Hepatocyte (in vitro differentiated cells): Measurements from ENCODE around the gene OSBPL7. TPM values are rescaled to one million over a fixed set of nuclear protein-coding genes. Genes with fewer than 3 reads are reported as not detected.

Source experiments
- DNase-seq: peaks from one replicate; pipeline ENCODE4 v3.0.0-alpha.2; 2016; ENCODE audit warnings: low spot score
- H2AFZ ChIP-seq: fragments of 200-600 bp; sonication (generic); 2 replicates; pipeline ENCODE4 v1.6.0; 2016; ENCODE audit warnings: antibody characterized with exemption, mild to moderate bottlenecking
- H3K27ac ChIP-seq: fragments of 200-600 bp; sonication (generic); 2 replicates; pipeline ENCODE4 v1.5.1; 2016; ENCODE audit warnings: mild to moderate bottlenecking
- H3K27me3 ChIP-seq: fragments of 200-600 bp; sonication (generic); 2 replicates; pipeline ENCODE4 v1.6.1; 2016
- H3K36me3 ChIP-seq: fragments of 200-600 bp; sonication (generic); replicated peaks from 2 replicates; pipeline ENCODE4 v1.5.1; 2016; ENCODE audit warnings: low read depth; ENCODE audit not compliant: insufficient read depth
- H3K4me1 ChIP-seq: fragments of 200-600 bp; sonication (generic); 2 replicates; pipeline ENCODE4 v1.5.1; 2016; ENCODE audit warnings: mild to moderate bottlenecking, moderate library complexity; ENCODE audit not compliant: insufficient read depth
- H3K4me2 ChIP-seq: fragments of 200-600 bp; sonication (generic); 2 replicates; pipeline ENCODE4 v1.6.0; 2016
- H3K4me3 ChIP-seq: fragments of 200-600 bp; sonication (generic); 2 replicates; pipeline ENCODE4 v1.5.1; 2016; ENCODE audit warnings: mild to moderate bottlenecking
- H3K79me2 ChIP-seq: fragments of 200-600 bp; sonication (generic); 2 replicates; pipeline ENCODE4 v1.6.0; 2017; ENCODE audit warnings: mild to moderate bottlenecking
- H3K9me2 ChIP-seq: fragments of 200-600 bp; sonication (generic); replicated peaks from 2 replicates; pipeline ENCODE4 v1.6.0; 2017; ENCODE audit warnings: mild to moderate bottlenecking; ENCODE audit not compliant: insufficient read depth
- H3K9me3 ChIP-seq: fragments of 200-600 bp; sonication (generic); 2 replicates; pipeline ENCODE4 v1.5.1; 2016; ENCODE audit warnings: low read depth, mild to moderate bottlenecking
- H4K20me1 ChIP-seq: fragments of 200-600 bp; sonication (generic); 2 replicates; pipeline ENCODE4 v1.6.0; 2016; ENCODE audit warnings: mild to moderate bottlenecking; ENCODE audit not compliant: insufficient read depth, poor library complexity, severe bottlenecking
- EZH2 ChIP-seq: fragments of 200-600 bp; sonication (generic); IDR thresholded peaks from 2 replicates; pipeline ENCODE4 v1.6.1; 2016; ENCODE audit warnings: antibody characterized with exemption, mild to moderate bottlenecking, borderline replicate concordance
- EZH2phosphoT487 ChIP-seq: fragments of 200-600 bp; sonication (generic); IDR thresholded peaks from one replicate; pipeline ENCODE4 v1.6.1; 2018; ENCODE audit warnings: antibody characterized with exemption, mild to moderate bottlenecking, low read depth, moderate library complexity; ENCODE audit not compliant: unreplicated experiment, severe bottlenecking
- WGBS: methylation state at CpG from one replicate; pipeline ENCODE4 v1.1.6; 2016; ENCODE audit warnings: low lambda C conversion rate; ENCODE audit errors: missing lambda C conversion rate; 5-methylcytosine and 5-hydroxymethylcytosine counted together
- polyA plus RNA-seq: library from polyadenylated mRNA; unstranded; fragments of >200 nt; fragmentation: Nextera tagmentation; extraction: Ambion mirVana; gene quantifications from 2 replicates; pipeline ENCODE4 v1.2.1, GENCODE V29; 2016
- total RNA-seq: library from RNA; depleted of rRNA; stranded (reverse); fragments of >200 nt; gene quantifications from 2 replicates; pipeline ENCODE4 v1.2.3, GENCODE V29; 2014
- TF ChIP-seq, protein P1 (sequence below): fragments of 200-600 bp; sonication (generic); IDR thresholded peaks from 2 replicates; pipeline ENCODE4 v1.5.1; 2016; ENCODE audit warnings: antibody characterized with exemption, mild to moderate bottlenecking; ENCODE audit not compliant: poor library complexity

The OSBPL7 gene
- total and polyA plus RNA-seq, 2 experiments from 2014 or later, result 6.2 to 9.3 TPM

DNA sequence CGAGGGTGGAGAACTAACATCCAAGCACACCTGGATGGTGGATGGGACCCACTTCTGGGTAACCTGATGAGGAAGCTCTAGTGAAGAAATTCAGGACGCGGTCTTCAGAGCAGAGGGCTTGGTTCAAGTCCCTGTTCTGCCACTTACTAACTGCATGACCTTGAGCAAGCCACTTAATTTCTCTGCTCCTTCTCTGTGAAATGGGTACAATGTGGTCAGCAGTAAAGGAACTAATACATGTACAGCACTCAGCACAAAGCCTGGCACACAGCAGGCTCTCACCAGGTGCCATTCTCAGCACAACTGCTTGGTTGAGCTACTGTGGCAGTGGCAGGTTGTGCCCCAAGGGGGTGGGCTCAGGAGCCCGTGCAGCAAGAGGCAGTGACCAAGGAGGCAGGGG lies 1.9 kb upstream of the OSBPL7 start:
- Histone ChIP-seq H3K4me1 (peaks cover 9% of the 10 kb centered on the region), H4K20me1 (no peaks in the 10 kb centered on the region), H3K36me3 (no peaks in the 10 kb centered on the region), H3K79me2 (peaks cover 8% of the 10 kb centered on the region), H3K27me3 (no peaks in the 10 kb centered on the region), H3K4me2 (no peak overlapping the region), H2AFZ (no peak overlapping the region), H3K27ac (no peak overlapping the region), H3K4me3 (no peak overlapping the region), H3K9me2 (no peaks in the 10 kb centered on the region), H3K9me3 (no peaks in the 10 kb centered on the region)
- no peak for DNase-seq
- no peak for TF ChIP-seq EZH2phosphoT487
- TF ChIP-seq, protein P1, sequence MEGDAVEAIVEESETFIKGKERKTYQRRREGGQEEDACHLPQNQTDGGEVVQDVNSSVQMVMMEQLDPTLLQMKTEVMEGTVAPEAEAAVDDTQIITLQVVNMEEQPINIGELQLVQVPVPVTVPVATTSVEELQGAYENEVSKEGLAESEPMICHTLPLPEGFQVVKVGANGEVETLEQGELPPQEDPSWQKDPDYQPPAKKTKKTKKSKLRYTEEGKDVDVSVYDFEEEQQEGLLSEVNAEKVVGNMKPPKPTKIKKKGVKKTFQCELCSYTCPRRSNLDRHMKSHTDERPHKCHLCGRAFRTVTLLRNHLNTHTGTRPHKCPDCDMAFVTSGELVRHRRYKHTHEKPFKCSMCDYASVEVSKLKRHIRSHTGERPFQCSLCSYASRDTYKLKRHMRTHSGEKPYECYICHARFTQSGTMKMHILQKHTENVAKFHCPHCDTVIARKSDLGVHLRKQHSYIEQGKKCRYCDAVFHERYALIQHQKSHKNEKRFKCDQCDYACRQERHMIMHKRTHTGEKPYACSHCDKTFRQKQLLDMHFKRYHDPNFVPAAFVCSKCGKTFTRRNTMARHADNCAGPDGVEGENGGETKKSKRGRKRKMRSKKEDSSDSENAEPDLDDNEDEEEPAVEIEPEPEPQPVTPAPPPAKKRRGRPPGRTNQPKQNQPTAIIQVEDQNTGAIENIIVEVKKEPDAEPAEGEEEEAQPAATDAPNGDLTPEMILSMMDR, result no peak
- TF ChIP-seq EZH2, result no peak
- WGBS, result 96% methylated on average over 4 of the region's 4 CpGs

DNA sequence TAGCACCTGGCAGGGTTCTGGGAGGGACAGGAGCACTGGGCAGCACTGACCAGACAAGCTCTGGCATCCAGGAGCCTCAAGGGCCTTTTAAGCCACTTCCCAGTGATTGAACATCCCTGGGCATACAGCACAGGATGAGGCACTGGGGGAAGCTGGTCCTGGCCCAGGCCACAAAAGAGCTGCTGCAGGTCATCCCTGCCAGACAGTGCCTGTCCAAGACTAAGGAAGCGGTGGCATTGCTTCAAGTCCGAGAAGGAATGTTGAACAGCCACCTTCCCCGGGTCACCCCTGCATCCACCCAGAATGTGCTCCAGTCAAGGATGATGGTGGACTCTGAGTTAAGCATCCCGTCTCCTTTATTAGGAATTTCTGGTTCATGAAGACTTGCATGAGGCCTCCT lies 1.2 kb upstream of the OSBPL7 start:
- Histone ChIP-seq H2AFZ (no peak overlapping the region), H4K20me1 (no peaks in the 10 kb centered on the region), H3K9me2 (no peaks in the 10 kb centered on the region), H3K4me3 (no peak overlapping the region), H3K79me2 (peaks cover 5% of the 10 kb centered on the region), H3K27me3 (no peaks in the 10 kb centered on the region), H3K4me1 (peaks cover 9% of the 10 kb centered on the region), H3K9me3 (no peaks in the 10 kb centered on the region), H3K36me3 (no peaks in the 10 kb centered on the region), H3K27ac (no peak overlapping the region), H3K4me2 (no peak overlapping the region)
- DNase-seq, result no peak
- TF ChIP-seq, protein P1, result no peak
- TF ChIP-seq EZH2 (no peak), EZH2phosphoT487 (no peak)
- 84% methylated on average over 4 of the region's 4 CpGs for WGBS

DNA sequence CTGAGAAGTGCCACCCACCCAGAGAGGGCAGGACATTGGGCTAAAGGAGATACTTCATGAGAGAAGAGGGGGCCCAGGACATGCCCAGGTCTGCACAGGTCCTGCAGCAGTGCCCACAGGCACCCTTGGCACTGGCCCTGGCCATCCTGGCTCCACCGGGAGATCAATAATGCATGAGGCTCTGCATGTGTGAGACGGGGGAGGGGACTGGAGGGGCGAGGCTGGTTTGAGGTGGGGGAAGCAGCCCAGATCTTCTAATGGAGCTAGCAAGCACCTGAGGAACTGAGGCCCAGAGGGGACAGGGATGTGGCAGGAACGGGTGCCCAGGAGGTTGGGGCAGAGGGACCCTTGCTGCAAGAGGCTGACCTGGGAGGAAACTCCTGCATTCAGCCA lies 567 bp downstream of the OSBPL7 start:
- no peak for TF ChIP-seq EZH2phosphoT487
- TF ChIP-seq, protein P1, result no peak
- no peak for TF ChIP-seq EZH2
- peak overlapping the region; percentile 82 for H3K4me3 ChIP-seq
- peak overlapping the region; percentile 73 for H2AFZ ChIP-seq
- H3K9me3 ChIP-seq, result no peaks in the 10 kb centered on the region
- peak overlapping the region; percentile 95 for H3K4me2 ChIP-seq
- H3K27ac ChIP-seq, result peak overlapping the region; percentile 84
- no peaks in the 10 kb centered on the region for H3K36me3 ChIP-seq
- no peaks in the 10 kb centered on the region for H4K20me1 ChIP-seq
- H3K4me1 ChIP-seq, result peaks cover 9% of the 10 kb centered on the region
- peaks cover 5% of the 10 kb centered on the region for H3K79me2 ChIP-seq
- 24% methylated on average over 3 of the region's 4 CpGs for WGBS
- no peaks in the 10 kb centered on the region for H3K9me2 ChIP-seq
- no peak for DNase-seq
- H3K27me3 ChIP-seq, result no peaks in the 10 kb centered on the region
